Activated B cell treated with CpG ODN at 0.5 μM for 24 hours (primary cell): ENCODE results near the gene KRT14. TPM values are rescaled to one million over a fixed set of nuclear protein-coding genes. Genes with fewer than 3 reads are reported as not detected.

ENCODE experiments used
- ATAC-seq: fragments of 200-7000 bp; cut with Tn5 transposase; one replicate; pipeline ENCODE4 v1.10.0; 2021; ENCODE audit warnings: low read depth, mild to moderate bottlenecking, moderate library complexity
- CTCF ChIA-PET: fragments of 350-600 bp; sonication (Branson Sonifier 250); formaldehyde crosslinking; loops from one replicate; lab custom pipeline; 2021; ENCODE audit warnings: antibody characterized with exemption; lab: Charles Lee
- POLR2A ChIA-PET: fragments of 350-600 bp; sonication (Branson Sonifier 250); formaldehyde crosslinking; loops from one replicate; lab custom pipeline; 2021; ENCODE audit warnings: antibody characterized with exemption; lab: Charles Lee
- DNase-seq: peaks from one replicate; pipeline ENCODE4 v3.0.0; 2022
- H3K27ac Mint-ChIP-seq: one replicate; pipeline ENCODE4 v1.8.0; 2020; ENCODE audit warnings: mixed read lengths
- H3K27me3 Mint-ChIP-seq: one replicate; pipeline ENCODE4 v1.8.0; 2021; ENCODE audit warnings: mixed read lengths
- H3K36me3 Mint-ChIP-seq: one replicate; pipeline ENCODE4 v1.8.0; 2021; ENCODE audit warnings: low read depth, mixed read lengths
- H3K4me1 Mint-ChIP-seq: one replicate; pipeline ENCODE4 v1.8.0; 2021; ENCODE audit warnings: mixed read lengths
- H3K4me3 Mint-ChIP-seq: one replicate; pipeline ENCODE4 v1.8.0; 2020; ENCODE audit warnings: mild to moderate bottlenecking, mixed read lengths
- H3K9me3 Mint-ChIP-seq: one replicate; pipeline ENCODE4 v1.8.0; 2020; ENCODE audit warnings: mixed read lengths
- intact Hi-C: fragments of 100-400 bp; cut with micrococcal nuclease; formaldehyde crosslinking; loops from one replicate; pipeline ENCODE4 v1.15.1; 2024
- total RNA-seq: library from RNA; stranded (reverse); gene quantifications from 2 replicates; pipeline ENCODE4 v1.2.3, GENCODE V29; 2022
- TF ChIP-seq, protein P1 (sequence below): fragments of 200-600 bp; IDR thresholded peaks from one replicate; pipeline ENCODE4 v1.8.0; 2022; ENCODE audit warnings: antibody characterized with exemption, mild to moderate bottlenecking

Gene KRT14
- total RNA-seq, 1 donor from 2014 or later, result not detected

DNA sequence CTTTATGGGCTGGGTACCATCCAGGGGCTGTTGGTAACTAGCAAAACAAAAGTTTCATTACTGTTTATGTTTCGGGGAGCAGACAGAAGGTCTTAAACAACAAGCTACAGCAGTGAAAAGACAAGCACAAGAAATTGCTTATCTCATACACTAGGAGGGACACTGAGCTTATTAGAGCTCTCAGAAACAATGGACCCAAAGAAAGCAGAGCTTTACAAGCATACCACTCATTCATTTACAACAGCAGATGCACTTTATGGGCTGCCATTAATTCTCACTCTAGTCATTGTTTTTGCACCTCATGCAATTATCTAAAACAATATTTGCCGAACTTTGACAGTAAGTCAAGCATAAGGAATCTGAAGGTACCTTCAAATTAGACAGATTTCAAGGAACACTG, 15.8 kb upstream of the KRT14 start:
- peaks cover 19% of the 10 kb centered on the region for H3K27me3 Mint-ChIP-seq
- TF ChIP-seq, protein P1, sequence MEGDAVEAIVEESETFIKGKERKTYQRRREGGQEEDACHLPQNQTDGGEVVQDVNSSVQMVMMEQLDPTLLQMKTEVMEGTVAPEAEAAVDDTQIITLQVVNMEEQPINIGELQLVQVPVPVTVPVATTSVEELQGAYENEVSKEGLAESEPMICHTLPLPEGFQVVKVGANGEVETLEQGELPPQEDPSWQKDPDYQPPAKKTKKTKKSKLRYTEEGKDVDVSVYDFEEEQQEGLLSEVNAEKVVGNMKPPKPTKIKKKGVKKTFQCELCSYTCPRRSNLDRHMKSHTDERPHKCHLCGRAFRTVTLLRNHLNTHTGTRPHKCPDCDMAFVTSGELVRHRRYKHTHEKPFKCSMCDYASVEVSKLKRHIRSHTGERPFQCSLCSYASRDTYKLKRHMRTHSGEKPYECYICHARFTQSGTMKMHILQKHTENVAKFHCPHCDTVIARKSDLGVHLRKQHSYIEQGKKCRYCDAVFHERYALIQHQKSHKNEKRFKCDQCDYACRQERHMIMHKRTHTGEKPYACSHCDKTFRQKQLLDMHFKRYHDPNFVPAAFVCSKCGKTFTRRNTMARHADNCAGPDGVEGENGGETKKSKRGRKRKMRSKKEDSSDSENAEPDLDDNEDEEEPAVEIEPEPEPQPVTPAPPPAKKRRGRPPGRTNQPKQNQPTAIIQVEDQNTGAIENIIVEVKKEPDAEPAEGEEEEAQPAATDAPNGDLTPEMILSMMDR, result no peak
- ChIA-PET CTCF (no interaction called here), POLR2A (no interaction called here)
- H3K4me3 Mint-ChIP-seq, result no peak overlapping the region
- ATAC-seq (no peak), DNase-seq (no peak)
- intact Hi-C loops, result no loop called here
- H3K27ac Mint-ChIP-seq, result no peak overlapping the region
- H3K4me1 Mint-ChIP-seq, result no peaks in the 10 kb centered on the region
- H3K36me3 Mint-ChIP-seq, result peaks cover 2% of the 10 kb centered on the region
- H3K9me3 Mint-ChIP-seq, result peaks cover 15% of the 10 kb centered on the region

DNA sequence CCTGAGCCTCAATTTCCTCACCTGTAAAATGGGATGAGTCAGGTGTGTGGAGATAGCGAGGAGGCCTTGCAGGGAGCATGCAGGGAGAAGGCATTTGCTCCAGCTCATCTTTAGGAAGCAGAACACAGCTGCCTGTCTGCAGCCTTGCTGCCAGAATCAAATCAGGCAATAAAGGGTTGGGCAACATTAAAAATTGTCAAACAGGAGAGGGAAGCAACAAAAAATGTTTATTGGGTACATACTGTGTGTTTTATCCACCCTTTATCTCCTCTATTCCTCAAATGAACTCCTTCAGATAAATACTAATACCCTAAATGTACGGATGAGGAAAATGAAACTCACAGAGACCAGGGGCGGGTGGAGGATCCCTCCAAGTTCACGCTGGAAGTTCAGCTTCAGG, 13.6 kb upstream of the KRT14 start:
- POLR2A ChIA-PET, result no interaction called here
- H3K4me1 Mint-ChIP-seq, result no peaks in the 10 kb centered on the region
- H3K4me3 Mint-ChIP-seq, result no peak overlapping the region
- no peaks in the 10 kb centered on the region for H3K36me3 Mint-ChIP-seq
- no peak overlapping the region for H3K27ac Mint-ChIP-seq
- intact Hi-C loops, result no loop called here
- H3K9me3 Mint-ChIP-seq, result no peaks in the 10 kb centered on the region
- DNase-seq (no peak), ATAC-seq (no peak)
- CTCF ChIA-PET, result no interaction called here
- H3K27me3 Mint-ChIP-seq, result peaks cover 12% of the 10 kb centered on the region
- TF ChIP-seq, protein P1, result no peak

DNA sequence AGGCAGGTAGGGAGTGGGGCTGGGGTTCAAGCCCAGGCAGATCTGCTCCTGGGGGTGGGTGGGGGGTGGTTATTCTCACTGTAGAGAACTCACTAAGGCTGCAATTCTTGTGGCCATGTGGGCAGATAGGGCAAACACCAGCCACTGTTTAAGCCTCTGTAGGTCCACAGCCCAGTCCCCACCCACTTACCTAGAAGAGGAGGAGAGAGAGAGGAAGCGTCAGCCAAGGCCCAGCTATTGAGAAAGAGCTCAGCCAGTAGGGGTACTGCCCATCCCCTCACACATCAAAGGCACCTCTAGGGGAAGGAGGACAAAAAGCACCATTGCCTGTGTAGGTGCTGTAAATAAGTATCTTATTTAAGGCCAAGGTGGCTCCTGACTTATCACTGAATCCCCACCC, 13.0 kb upstream of the KRT14 start:
- ATAC-seq (no peak), DNase-seq (no peak)
- H3K4me3 Mint-ChIP-seq, result no peak overlapping the region
- no peak overlapping the region for H3K27ac Mint-ChIP-seq
- intact Hi-C loops, result no loop called here
- H3K4me1 Mint-ChIP-seq, result no peaks in the 10 kb centered on the region
- H3K36me3 Mint-ChIP-seq, result no peaks in the 10 kb centered on the region
- ChIA-PET CTCF (no interaction called here), POLR2A (no interaction called here)
- no peaks in the 10 kb centered on the region for H3K9me3 Mint-ChIP-seq
- peaks cover 16% of the 10 kb centered on the region for H3K27me3 Mint-ChIP-seq
- TF ChIP-seq, protein P1, result no peak

DNA sequence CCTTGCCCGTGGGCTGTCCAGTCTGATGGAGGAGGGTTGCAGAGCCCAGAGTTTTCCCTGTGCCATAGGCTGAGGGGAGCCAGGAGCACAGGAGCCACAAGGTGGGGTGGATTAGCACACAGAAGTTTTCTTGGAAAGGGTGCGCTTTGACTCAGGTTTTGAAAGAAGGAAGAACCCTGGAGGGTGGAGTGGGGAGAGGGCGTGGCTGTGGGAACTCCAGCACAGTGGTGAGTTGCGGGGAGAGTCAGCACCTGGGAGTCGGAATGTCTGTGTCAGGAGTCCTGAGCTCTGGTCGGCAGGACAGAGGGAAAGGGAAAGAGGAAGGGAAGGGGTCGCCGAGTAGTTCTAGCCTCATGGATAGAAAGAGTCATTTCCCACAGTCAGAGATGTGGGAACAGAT, 8.9 kb upstream of the KRT14 start:
- no peak for ATAC-seq
- Mint-ChIP-seq H3K9me3 (no peaks in the 10 kb centered on the region), H3K27ac (no peak overlapping the region), H3K4me3 (no peak overlapping the region), H3K4me1 (no peaks in the 10 kb centered on the region), H3K36me3 (no peaks in the 10 kb centered on the region), H3K27me3 (peaks cover 9% of the 10 kb centered on the region)
- intact Hi-C loops, result no loop called here
- no peak for DNase-seq
- POLR2A ChIA-PET, result no interaction called here
- CTCF ChIA-PET, result no interaction called here
- TF ChIP-seq, protein P1, result no peak

DNA sequence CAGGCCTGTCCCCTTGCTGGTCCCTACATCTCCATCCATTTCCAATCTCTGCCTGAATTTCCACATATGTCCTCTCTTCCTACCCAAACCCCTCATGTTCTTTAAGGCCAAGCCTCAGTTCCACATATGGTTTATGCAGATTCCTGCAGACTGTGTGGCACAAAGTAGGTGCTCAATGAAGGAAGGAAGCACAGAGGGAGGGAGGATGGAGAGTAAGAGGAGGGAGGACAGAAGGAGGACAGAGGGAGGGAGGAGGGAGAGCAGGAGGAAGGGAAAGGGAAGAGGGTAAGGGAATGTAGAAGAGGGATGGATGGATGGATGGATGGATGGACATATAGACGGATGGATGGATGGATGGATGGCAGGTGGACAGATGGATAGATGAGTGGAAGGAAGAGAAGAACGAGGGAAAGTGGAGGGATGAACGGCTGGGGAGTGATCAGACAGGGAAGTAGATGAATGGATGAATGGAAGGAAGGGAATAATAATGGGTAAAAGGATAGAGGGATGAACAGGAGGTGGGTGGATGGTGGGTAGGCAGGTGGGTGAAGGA, 7.7 kb upstream of the KRT14 start:
- H3K4me3 Mint-ChIP-seq, result no peak overlapping the region
- no peak for DNase-seq
- CTCF ChIA-PET, result no interaction called here

More for the DNA sequence above, 7.7 kb upstream of the KRT14 start:
- H3K4me1 Mint-ChIP-seq, result no peaks in the 10 kb centered on the region
- POLR2A ChIA-PET, result no interaction called here
- no peak overlapping the region for H3K27ac Mint-ChIP-seq
- TF ChIP-seq, protein P1, result no peak
- peaks cover 12% of the 10 kb centered on the region for H3K27me3 Mint-ChIP-seq
- no peaks in the 10 kb centered on the region for H3K36me3 Mint-ChIP-seq
- intact Hi-C loops, result no loop called here
- no peak for ATAC-seq
- no peaks in the 10 kb centered on the region for H3K9me3 Mint-ChIP-seq
